B cell (primary cell): ENCODE measurements around the gene SELL.

ENCODE experiments used
- EZH2 ChIP-seq: IDR thresholded peaks from 2 replicates; pipeline ENCODE4 v1.6.1; 2012; ENCODE audit warnings: borderline replicate concordance, low read depth, mild to moderate bottlenecking, moderate library complexity, low read length; ENCODE audit not compliant: insufficient read depth, poor library complexity, severe bottlenecking
- TF ChIP-seq, protein P1 (sequence below): fragments of 200-600 bp; IDR thresholded peaks from one replicate; pipeline ENCODE4 v1.8.0; 2022; ENCODE audit warnings: antibody characterized with exemption, mild to moderate bottlenecking

DNA sequence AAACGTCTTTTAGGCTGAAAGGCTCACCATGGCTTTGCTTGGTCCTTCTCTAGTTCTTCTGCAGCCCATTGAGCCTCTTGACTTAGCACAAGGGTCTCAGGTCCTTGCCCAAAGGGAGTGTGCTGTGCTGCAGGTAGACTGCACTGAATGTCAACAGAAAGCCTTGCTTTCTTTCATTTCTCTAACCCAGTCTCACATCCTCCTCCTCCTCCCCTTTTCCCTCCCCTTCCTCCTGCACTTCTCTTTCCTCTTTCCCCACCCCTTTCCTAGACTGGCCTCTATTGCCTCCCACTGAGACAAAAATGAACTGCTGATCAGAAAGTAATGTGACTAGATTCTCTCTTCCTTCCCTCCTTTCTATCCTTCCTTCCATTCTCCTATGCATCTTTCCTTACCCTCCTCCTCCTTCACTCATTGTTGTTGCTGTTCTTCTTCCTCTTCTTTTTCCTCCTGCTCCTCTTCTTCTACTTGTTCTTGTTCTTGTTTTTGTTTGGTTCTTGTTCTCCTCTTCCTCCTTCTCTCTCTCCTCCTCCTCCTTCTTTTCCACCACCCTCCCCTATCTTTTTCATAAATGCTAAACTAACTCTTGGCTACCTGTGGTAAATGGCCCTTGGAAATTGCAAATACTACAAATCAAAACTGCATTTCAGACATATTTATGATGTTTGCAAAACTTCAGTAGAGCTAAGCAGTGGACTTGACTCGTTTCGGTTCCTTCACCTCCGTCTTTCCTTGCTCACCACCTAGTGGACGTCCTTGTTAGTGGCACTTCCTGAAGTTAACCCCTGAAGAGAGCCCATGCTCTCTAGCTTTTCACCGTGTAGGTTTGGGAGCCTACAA lies at the start of gene SELL:
- TF ChIP-seq, protein P1, sequence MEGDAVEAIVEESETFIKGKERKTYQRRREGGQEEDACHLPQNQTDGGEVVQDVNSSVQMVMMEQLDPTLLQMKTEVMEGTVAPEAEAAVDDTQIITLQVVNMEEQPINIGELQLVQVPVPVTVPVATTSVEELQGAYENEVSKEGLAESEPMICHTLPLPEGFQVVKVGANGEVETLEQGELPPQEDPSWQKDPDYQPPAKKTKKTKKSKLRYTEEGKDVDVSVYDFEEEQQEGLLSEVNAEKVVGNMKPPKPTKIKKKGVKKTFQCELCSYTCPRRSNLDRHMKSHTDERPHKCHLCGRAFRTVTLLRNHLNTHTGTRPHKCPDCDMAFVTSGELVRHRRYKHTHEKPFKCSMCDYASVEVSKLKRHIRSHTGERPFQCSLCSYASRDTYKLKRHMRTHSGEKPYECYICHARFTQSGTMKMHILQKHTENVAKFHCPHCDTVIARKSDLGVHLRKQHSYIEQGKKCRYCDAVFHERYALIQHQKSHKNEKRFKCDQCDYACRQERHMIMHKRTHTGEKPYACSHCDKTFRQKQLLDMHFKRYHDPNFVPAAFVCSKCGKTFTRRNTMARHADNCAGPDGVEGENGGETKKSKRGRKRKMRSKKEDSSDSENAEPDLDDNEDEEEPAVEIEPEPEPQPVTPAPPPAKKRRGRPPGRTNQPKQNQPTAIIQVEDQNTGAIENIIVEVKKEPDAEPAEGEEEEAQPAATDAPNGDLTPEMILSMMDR: peak; percentile 91
- TF ChIP-seq EZH2: no peak
